Thoracic aorta (tissue), 2 donors: ENCODE results near the gene CACNA1I. TPM values are rescaled to one million over a fixed set of nuclear protein-coding genes. Genes with fewer than 3 reads are reported as not detected.

Source experiments
- ATAC-seq: fragments of 150-250 bp; one replicate; pipeline ENCODE4 v1.8.0; 2017; ENCODE audit warnings: low read depth; ENCODE audit not compliant: insufficient number of reproducible peaks, low FRiP score
- DNase-seq: peaks from one replicate; pipeline ENCODE4 v3.0.0-alpha.2; 2020; ENCODE audit warnings: low spot score
- H3K27ac ChIP-seq, 2 donors: fragments of 200-600 bp; sonication (generic); 1 replicate in 1 of 2; 2 replicates in 1 of 2; pipeline ENCODE4 v1.5.1; 2016; ENCODE audit warnings: mild to moderate bottlenecking in 2 of 2, moderate library complexity in 2 of 2
- H3K27me3 ChIP-seq: fragments of 200-600 bp; sonication (generic); replicated peaks from 2 replicates; pipeline ENCODE4 v1.6.0; 2016; ENCODE audit warnings: mild to moderate bottlenecking; ENCODE audit not compliant: insufficient read depth
- H3K36me3 ChIP-seq: fragments of 200-600 bp; sonication (generic); one replicate; pipeline ENCODE4 v1.5.1; 2016
- H3K4me1 ChIP-seq, 2 donors: fragments of 200-600 bp; sonication (generic); 1 replicate in 1 of 2; 2 replicates in 1 of 2; pipeline versions ENCODE4 v1.5.1 to v1.6.0; 2016; ENCODE audit warnings: low read depth in 2 of 2, mild to moderate bottlenecking in 1 of 2; ENCODE audit not compliant: control insufficient read depth in 1 of 2
- H3K4me3 ChIP-seq: fragments of 200-600 bp; sonication (generic); 2 replicates; pipeline ENCODE4 v1.5.1; 2016; ENCODE audit warnings: mild to moderate bottlenecking
- H3K9me3 ChIP-seq: fragments of 200-600 bp; sonication (generic); 2 replicates; pipeline ENCODE4 v1.5.1; 2016
- total RNA-seq, 2 donors: library from RNA; depleted of rRNA; stranded (reverse); fragments of >200 nt; gene quantifications; one replicate each; pipeline versions ENCODE4 v1.1.0 to v1.2.3, GENCODE V29; 2016
- TF ChIP-seq, protein P1 (sequence below): fragments of 200-600 bp; sonication (generic); IDR thresholded peaks from one replicate; pipeline ENCODE4 v1.5.1; 2019; ENCODE audit warnings: antibody characterized with exemption

The CACNA1I gene
- total RNA-seq, 2 donors from 2014 or later, result 0.14 to 0.21 TPM

DNA sequence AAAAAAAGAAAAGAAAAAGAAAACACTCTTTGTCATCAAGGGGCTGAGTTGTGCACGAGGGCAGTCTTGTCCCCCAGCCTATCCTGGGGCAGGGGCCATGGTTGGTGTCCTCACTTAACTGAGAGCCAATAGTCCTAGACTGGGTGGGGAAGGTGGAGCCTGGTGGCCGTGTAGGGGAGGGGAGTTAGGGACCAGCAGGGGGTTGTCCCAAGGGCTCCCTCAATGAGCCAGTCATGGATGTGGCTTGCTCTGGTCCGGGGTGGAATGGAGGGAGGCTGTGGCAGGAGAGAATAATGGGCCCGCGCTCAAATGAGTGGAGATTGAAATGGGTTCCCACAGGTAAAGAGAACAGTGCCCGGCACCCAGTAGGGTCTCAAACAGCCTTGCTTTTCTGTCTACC is 46.2 kb downstream of the CACNA1I start:
- no peak for ATAC-seq
- H3K27ac ChIP-seq, result no peak overlapping the region
- no peaks in the 10 kb centered on the region for H3K27me3 ChIP-seq

DNA sequence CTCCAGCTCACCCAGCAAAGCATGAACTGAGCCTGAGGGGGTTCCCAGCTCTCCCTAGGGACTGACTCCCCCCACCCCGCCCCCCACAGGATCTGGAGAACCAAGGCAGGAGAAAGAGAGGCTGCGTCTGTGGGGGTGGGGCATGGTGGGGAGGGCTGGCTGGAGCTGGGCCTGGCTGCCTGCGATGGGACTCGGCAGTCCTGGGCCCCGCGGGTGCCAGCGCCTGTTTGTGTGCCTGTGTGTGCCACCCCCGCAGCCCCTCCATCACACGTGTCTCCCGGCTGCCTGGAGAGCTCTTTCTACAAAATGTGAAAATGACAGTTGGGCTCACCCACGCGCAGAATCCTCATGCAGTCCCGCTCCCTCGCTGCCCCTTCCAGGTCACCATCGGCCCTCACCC is 46.8 kb downstream of the CACNA1I start:
- ATAC-seq (no peak), DNase-seq (no peak)
- H3K9me3 ChIP-seq, result no peaks in the 10 kb centered on the region
- no peak overlapping the region for H3K27ac ChIP-seq
- no peaks in the 10 kb centered on the region for H3K36me3 ChIP-seq
- H3K27me3 ChIP-seq, result no peaks in the 10 kb centered on the region
- H3K4me3 ChIP-seq, result no peak overlapping the region
- H3K4me1 ChIP-seq, result no peaks in the 10 kb centered on the region
- TF ChIP-seq, protein P1, sequence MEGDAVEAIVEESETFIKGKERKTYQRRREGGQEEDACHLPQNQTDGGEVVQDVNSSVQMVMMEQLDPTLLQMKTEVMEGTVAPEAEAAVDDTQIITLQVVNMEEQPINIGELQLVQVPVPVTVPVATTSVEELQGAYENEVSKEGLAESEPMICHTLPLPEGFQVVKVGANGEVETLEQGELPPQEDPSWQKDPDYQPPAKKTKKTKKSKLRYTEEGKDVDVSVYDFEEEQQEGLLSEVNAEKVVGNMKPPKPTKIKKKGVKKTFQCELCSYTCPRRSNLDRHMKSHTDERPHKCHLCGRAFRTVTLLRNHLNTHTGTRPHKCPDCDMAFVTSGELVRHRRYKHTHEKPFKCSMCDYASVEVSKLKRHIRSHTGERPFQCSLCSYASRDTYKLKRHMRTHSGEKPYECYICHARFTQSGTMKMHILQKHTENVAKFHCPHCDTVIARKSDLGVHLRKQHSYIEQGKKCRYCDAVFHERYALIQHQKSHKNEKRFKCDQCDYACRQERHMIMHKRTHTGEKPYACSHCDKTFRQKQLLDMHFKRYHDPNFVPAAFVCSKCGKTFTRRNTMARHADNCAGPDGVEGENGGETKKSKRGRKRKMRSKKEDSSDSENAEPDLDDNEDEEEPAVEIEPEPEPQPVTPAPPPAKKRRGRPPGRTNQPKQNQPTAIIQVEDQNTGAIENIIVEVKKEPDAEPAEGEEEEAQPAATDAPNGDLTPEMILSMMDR, result no peak

More for the DNA sequence above, 46.2 kb downstream of the CACNA1I start:
- no peak for DNase-seq
- H3K4me1 ChIP-seq, result no peaks in the 10 kb centered on the region
- no peaks in the 10 kb centered on the region for H3K36me3 ChIP-seq
- no peaks in the 10 kb centered on the region for H3K9me3 ChIP-seq
- H3K4me3 ChIP-seq, result no peak overlapping the region
- TF ChIP-seq, protein P1, result no peak

DNA sequence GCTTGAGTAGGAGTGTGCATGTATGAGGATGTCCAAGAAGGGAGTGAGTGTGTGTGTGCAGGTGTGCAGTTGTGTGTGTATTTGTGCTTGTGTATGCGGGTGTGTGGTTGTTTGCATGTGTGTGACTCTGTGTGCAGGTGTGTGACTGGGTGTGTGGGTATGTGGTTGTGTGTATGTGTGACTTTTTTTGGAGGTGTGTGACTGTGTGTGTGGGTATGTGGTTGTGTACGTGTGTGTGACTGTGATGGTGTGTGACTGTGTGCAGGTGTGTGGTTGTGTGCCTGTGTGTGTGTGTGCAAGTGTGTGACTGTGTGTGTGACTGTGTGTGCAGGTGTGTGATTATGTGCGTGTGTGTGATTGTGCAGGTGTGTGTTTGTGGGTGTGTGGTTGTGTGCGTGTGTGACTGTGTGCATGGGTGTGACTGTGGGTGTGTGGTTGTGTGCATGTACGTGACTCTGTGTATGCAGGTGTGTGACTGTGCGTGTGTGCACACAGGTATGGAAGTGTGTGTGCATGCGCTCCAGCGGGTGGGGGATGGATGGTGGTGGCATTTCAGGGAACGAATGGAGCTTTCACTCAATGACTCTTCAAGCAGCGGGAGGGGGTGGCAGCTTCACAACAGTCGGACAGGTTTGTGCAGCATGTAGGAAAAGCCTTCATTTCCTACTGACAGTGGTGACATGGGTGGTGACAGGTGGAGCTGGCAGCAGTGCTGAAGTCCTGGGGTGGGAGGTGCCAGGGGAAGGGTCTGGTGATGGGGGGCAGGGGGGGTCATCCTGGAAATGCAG is 47.6 kb downstream of the CACNA1I start:
- TF ChIP-seq, protein P1, result no peak
- ATAC-seq (no peak), DNase-seq (no peak)
- H3K9me3 ChIP-seq, result no peaks in the 10 kb centered on the region
- no peak overlapping the region for H3K4me3 ChIP-seq
- H3K27me3 ChIP-seq, result no peaks in the 10 kb centered on the region
- H3K27ac ChIP-seq, result no peak overlapping the region
- no peaks in the 10 kb centered on the region for H3K36me3 ChIP-seq
- no peaks in the 10 kb centered on the region for H3K4me1 ChIP-seq

DNA sequence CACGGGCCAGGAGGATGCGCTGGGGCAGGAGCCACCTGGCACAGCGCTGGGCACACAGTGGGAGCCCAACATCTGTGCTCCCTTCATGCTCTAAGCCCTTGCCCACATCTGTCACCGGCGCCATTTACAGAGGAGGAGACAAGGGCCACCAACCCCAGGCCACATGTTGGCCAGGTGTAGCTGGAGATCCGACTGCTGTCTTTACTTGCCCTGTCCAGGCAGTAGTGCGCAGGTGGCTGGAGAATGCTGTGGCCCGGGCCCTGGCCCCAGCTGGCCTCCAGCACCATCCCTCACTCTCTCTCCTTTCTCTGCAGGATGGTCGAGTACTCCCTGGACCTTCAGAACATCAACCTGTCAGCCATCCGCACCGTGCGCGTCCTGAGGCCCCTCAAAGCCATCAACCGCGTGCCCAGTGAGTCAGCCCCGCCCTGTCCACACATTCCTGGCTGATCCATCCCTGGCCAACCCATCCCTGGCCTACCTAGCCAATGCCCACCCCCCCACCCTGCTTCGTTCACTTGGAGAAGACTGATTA is 48.5 kb downstream of the CACNA1I start:
- TF ChIP-seq, protein P1, result no peak
- Histone ChIP-seq H3K4me3 (no peak overlapping the region), H3K4me1 (no peaks in the 10 kb centered on the region), H3K36me3 (no peaks in the 10 kb centered on the region), H3K9me3 (no peaks in the 10 kb centered on the region), H3K27ac (no peak overlapping the region), H3K27me3 (no peaks in the 10 kb centered on the region)
- DNase-seq, result no peak
- ATAC-seq, result no peak

DNA sequence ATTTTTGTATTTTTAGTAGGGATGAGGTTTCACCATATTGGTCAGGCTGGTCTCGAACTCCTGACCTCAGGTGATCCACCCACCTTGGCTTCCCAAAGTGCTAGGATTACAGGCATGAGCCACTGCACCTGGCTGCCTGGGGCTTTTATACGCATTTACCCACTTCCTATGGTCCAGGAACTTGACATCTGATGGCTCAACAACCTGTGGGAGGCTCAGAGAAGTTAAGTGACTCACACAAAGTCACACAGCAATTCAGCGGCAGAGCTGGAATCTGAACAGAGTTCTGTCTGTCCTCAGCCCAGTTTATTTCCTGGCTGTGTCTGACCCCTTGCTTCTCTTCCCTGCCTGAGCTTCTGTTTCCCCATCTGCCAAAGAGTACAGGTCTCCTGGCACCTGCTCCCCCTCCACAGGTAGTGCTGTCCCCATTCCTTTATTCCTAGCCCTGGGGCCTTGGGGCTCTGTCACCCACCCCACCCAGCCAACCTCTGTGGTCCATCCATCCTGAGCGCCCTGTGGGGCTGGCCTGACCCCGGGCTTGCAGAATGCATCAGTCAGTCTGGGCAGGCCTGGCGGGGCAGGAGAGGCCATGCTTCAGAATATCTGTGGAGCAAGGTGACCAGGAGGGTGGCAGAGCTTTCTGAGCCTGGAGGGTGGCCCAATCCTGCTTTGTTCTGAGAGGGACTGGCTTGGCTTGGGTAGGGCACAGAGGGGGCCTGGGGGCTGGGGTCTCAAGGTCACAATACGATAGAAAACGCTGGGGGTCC is 50.6 kb downstream of the CACNA1I start:
- no peak overlapping the region for H3K27ac ChIP-seq
- no peaks in the 10 kb centered on the region for H3K36me3 ChIP-seq
- no peak for DNase-seq
- TF ChIP-seq, protein P1, result no peak
- ATAC-seq, result no peak
- H3K27me3 ChIP-seq, result no peaks in the 10 kb centered on the region
- H3K9me3 ChIP-seq, result no peaks in the 10 kb centered on the region
- no peak overlapping the region for H3K4me3 ChIP-seq
- H3K4me1 ChIP-seq, result no peaks in the 10 kb centered on the region
